KBM-7 (cell line): ENCODE data around the gene TRDN.

Experiments
- DNase-seq: peaks from one replicate; pipeline ENCODE4 v3.0.0-alpha.2; 2015
- in situ Hi-C: fragments of 300-500 bp; cut with MboI; formaldehyde crosslinking; loops from 2 replicates; pipeline ENCODE4 v1.14.3; 2020; ENCODE audit warnings: low sequenced_read_pairs, low pct_unique_long_range_greater_than_20kb, mixed read lengths

TRDN gene

GRCh38 chr6:123636782-123637181 lies at the start of gene TRDN:
TSS of gene TRDN (minus strand) at chr6:123636950. CDS start at chr6:123636775, 175 bp downstream.
- in situ Hi-C loops: no loop called here
- no peak for DNase-seq

GRCh38 chr6:123681957-123682462 lies 45.3 kb upstream of the TRDN start:
- no peak for DNase-seq
- in situ Hi-C loops: no loop called here

- in situ Hi-C loops: no loop called here
- DNase-seq: no peak
Observed at GRCh38 chr6:123677897-123678296, 41.1 kb upstream of the TRDN start.

DNA sequence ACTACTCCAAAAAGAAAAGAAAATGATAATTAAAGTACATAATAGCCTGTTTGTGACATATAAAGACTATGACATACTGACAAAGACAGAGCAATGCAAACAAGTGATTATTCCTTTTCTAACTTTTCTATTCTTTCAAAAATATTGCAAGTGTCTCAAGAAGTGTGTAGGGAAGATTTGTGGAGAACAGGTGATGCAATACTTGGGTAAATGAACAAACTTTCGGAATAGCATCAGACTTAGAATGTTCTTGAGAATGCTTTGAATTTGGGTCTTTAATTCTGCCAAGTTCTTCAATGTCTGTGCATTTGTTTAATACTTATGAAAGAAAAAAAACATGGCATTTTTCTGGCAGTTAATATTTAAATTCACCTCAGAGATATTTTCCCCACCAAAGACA lies 40.0 kb upstream of the TRDN start:
- in situ Hi-C loops: no loop called here
- DNase-seq: no peak

GRCh38 chr6:123668965-123669591 lies 32.3 kb upstream of the TRDN start:
- no peak for DNase-seq
- in situ Hi-C loops: no loop called here

GRCh38 chr6:123668063-123668462 lies 31.3 kb upstream of the TRDN start:
- in situ Hi-C loops: no loop called here

DNA sequence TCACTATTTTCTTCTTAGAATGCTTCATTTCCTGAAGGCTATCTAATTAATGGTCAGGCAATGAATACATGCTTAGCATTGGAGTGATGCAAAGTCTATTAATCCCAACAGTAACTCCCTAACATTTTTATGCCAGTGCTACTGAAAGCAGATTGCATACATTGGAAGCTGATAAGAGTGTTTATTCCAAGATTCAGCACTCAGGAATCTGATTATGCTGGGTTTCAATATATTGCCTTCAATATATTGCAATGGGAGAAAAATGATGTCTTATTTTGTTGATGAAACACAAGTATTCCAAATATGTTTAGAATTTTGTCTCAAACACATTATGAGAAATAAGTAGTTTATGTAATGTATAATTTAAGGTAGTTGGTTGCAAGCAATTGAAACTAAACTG lies 26.7 kb upstream of the TRDN start:
- DNase-seq: no peak
- in situ Hi-C loops: no loop called here

More at GRCh38 chr6:123668063-123668462, 31.3 kb upstream of the TRDN start:
- no peak for DNase-seq

DNA sequence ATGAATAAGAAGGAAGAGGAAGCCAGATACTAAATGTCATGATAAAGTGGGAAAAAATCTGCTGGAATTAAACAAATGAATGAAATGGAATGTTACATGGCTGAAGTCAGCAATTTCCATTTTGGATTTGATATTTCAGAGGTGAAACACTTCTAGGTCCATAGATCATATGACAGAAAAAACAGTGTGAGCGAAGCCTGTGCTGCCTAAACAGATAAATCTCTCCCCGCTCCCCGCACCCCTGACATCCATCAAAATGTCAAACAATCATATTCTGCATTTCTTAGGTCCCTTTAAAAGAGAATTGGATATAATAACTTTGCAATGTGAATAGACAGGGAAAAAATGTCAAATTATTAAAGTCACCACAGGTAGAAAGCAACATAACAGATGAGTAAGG lies 26.0 kb upstream of the TRDN start:
- no peak for DNase-seq
- in situ Hi-C loops: no loop called here

DNA sequence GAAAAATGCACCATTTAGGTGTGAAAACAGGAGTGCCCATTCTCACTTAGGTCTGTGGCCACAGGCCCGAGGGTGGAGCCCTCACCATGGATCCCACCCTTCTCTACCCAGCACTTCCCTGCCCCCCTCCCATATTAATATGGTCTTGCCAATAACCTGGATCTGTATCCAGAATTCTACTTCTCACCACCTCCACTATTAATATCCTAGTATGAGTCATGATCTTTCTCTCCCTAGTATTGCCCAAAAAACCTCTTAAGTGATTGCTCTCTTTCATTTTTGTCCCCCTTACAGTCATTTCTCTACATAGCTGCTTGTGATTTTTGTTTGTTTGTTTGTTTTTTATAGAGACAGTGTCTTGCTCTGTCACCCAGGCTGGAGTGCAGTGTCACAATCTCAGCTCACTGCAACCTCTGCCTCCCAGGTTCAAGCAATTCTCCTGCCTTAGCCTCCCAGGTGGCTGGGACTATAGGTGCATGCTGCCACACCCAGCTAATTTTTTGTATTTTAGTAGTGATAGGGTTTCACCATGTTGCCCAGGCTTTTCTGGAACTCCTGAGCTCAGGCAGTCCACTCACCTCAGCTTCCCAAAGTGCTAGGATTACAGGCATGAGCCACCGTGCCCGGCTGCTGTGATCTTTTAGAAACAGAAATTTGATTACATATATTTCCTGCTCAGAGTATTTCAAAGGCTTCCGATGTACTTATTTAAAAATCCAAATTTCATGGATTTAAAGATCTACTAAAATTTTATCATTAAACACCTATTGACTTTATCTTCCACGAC lies 24.5 kb upstream of the TRDN start:
- no peak for DNase-seq
- in situ Hi-C loops: no loop called here

- DNase-seq: no peak
- in situ Hi-C loops: no loop called here
Observed at GRCh38 chr6:123659960-123660748, 23.4 kb upstream of the TRDN start.

DNA sequence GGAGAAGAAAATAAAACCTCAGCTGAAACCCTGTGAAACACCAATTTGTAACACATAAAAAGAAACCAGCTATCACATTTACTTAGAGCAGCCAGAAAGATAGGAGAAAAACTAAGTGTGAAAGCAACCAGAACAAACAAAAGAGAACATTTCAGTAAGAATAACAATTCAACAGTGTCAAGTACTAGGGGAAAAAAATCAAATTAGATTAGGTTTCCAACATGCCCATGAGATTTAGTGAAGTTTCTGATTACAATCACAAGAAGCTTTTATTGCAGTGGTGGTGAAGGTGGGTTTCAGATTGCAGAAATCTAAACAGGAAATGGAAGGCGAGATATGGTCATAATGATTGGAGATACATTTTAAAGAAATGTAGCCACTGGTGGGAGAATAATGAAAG lies 22.1 kb upstream of the TRDN start:
- DNase-seq: no peak
- in situ Hi-C loops: no loop called here

- DNase-seq: peak; percentile 9
- in situ Hi-C loops: no loop called here
Observed at GRCh38 chr6:123655521-123656306, 19.0 kb upstream of the TRDN start.

- in situ Hi-C loops: no loop called here
- no peak for DNase-seq
Observed at GRCh38 chr6:123648723-123649122, 12.0 kb upstream of the TRDN start.

GRCh38 chr6:123648020-123648580 lies 11.3 kb upstream of the TRDN start:
- no peak for DNase-seq
- in situ Hi-C loops: no loop called here

- in situ Hi-C loops: no loop called here
- no peak for DNase-seq
Observed at GRCh38 chr6:123641497-123641896, 4.7 kb upstream of the TRDN start.

- no peak for DNase-seq
- in situ Hi-C loops: no loop called here
Observed at GRCh38 chr6:123640567-123641187, 3.9 kb upstream of the TRDN start.

DNA sequence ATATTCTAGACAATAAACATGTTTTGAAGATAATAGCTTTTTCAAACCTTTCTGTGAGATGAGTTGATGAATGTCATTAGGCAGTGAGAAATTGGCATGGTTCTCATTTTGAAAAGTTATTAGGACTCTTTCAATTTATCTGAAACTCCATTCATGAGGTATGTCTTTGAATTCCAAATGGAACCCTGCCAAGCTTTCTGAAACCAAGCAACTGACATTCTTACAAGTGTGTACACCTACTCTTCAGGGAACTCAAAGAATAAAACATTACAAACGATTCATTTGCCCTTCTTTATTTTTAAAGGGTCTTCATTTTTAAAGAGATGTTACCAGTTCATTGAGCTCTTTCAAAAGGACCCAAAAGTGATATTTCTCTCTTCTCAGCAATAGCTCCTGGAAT lies 2.1 kb upstream of the TRDN start:
- DNase-seq: no peak
- in situ Hi-C loops: no loop called here

- in situ Hi-C loops: no loop called here
- DNase-seq: no peak
Observed at GRCh38 chr6:123636282-123636681, 468 bp downstream of the TRDN start.
